GM18858 (cell line): ENCODE results near the gene PQBP1.
A peak's percentile ranks its signal among the peaks of the same experiment; 100 is the strongest.

Source experiments
- ATAC-seq: cut with Tn5 transposase; IDR thresholded peaks from one replicate; pipeline ENCODE4 v1.9.1; 2021; ENCODE audit not compliant: unreplicated experiment

Gene PQBP1

GRCh38 chrX:48919947-48920717 lies 22.4 kb downstream of the PQBP1 start:
- no peak for ATAC-seq

GRCh38 chrX:48920718-48921104 lies 23.0 kb downstream of the PQBP1 start:
- ATAC-seq = no peak

- no peak for ATAC-seq
Measured at GRCh38 chrX:48923771-48924170, 26.0 kb downstream of the PQBP1 start.

GRCh38 chrX:48924270-48924669 lies 26.5 kb downstream of the PQBP1 start:
- no peak for ATAC-seq

GRCh38 chrX:48927123-48927522 lies 29.4 kb downstream of the PQBP1 start:
- no peak for ATAC-seq

GRCh38 chrX:48927736-48928382 lies 30.1 kb downstream of the PQBP1 start:
- ATAC-seq = no peak

GRCh38 chrX:48933757-48934156 lies 36.0 kb downstream of the PQBP1 start:
- ATAC-seq = peak; percentile 34

- ATAC-seq = no peak
Measured at GRCh38 chrX:48934581-48935300, 37.0 kb downstream of the PQBP1 start.

GRCh38 chrX:48935301-48935670 lies 37.6 kb downstream of the PQBP1 start:
- ATAC-seq = no peak

- no peak for ATAC-seq
Measured at GRCh38 chrX:48936429-48937053, 38.8 kb downstream of the PQBP1 start.

- ATAC-seq = peak; percentile 37
Measured at GRCh38 chrX:48937054-48937907, 39.6 kb downstream of the PQBP1 start.

GRCh38 chrX:48938721-48939425 lies 41.1 kb downstream of the PQBP1 start:
- ATAC-seq = peak; percentile 43

GRCh38 chrX:48939524-48940228 lies 41.9 kb downstream of the PQBP1 start:
- no peak for ATAC-seq

GRCh38 chrX:48940404-48940955 lies 42.8 kb downstream of the PQBP1 start:
- ATAC-seq = no peak

- no peak for ATAC-seq
Measured at GRCh38 chrX:48942895-48943294, 45.2 kb downstream of the PQBP1 start.

GRCh38 chrX:48945517-48946348 lies 48.0 kb downstream of the PQBP1 start:
- no peak for ATAC-seq

GRCh38 chrX:48948589-48948988 lies 50.9 kb downstream of the PQBP1 start:
- no peak for ATAC-seq
